K562 (cell line): ENCODE results near the gene DNAAF1. TPM values are rescaled to one million over a fixed set of nuclear protein-coding genes. Genes with fewer than 3 reads are reported as not detected.

ENCODE experiments used
- BRCA1 ChIP-seq, 2 experiments: fragments of 450-650 bp in 1 of 2; sonication (generic) in 1 of 2; formaldehyde crosslinking in 1 of 2; IDR thresholded peaks; 2 replicates each; pipeline versions ENCODE4 v1.5.0 to v1.6.1; 2017 to 2020; ENCODE audit warnings: mild to moderate bottlenecking in 1 of 2, missing genetic modification reagents in 1 of 2
- CBFA2T3 ChIP-seq: fragments of 450-650 bp; IDR thresholded peaks from 2 replicates; pipeline ENCODE4 v1.6.1; 2017
- CREBBP ChIP-seq: IDR thresholded peaks from one replicate; pipeline ENCODE4 v1.6.1; 2012; ENCODE audit warnings: low read depth, mild to moderate bottlenecking, control low read depth, inconsistent platforms, low read length
- E4F1 ChIP-seq: fragments of 250-450 bp; sonication (Bioruptor Pico); IDR thresholded peaks from 2 replicates; pipeline ENCODE4 v1.5.0; 2021; ENCODE audit warnings: mild to moderate bottlenecking, borderline replicate concordance
- GTF2F1 ChIP-seq: IDR thresholded peaks from 2 replicates; pipeline ENCODE4 v1.6.1; 2011; ENCODE audit warnings: low read depth, low read length, improper control_type of control experiment
- JUN ChIP-seq, 2 experiments: sonication (generic) in 1 of 2; formaldehyde crosslinking in 1 of 2; IDR thresholded peaks; 2 replicates each; pipeline versions ENCODE4 v1.6.1 to v1.8.0; 2012 to 2022; ENCODE audit warnings: borderline replicate concordance in 2 of 2, mild to moderate bottlenecking in 2 of 2, improper control_type of control experiment in 1 of 2, low read depth in 1 of 2, low read length in 1 of 2, missing genetic modification reagents in 1 of 2
- RHOXF2B ChIP-seq: fragments of 250-450 bp; sonication (Bioruptor Pico); conservative IDR thresholded peaks from 2 replicates; pipeline ENCODE4 v1.5.1; 2021
- SRSF9 ChIP-seq: fragments of 200-400 bp; formaldehyde crosslinking; IDR thresholded peaks from 2 replicates; pipeline ENCODE4 v1.6.1; 2017; ENCODE audit warnings: low read depth, low read length, borderline replicate concordance
- TCF3 ChIP-seq: sonication (generic); formaldehyde crosslinking; IDR thresholded peaks from 2 replicates; pipeline ENCODE4 v1.4.0; 2020; ENCODE audit warnings: mild to moderate bottlenecking, missing genetic modification reagents
- ZNF407 ChIP-seq: fragments of 450-650 bp; IDR thresholded peaks from 2 replicates; pipeline ENCODE4 v1.6.1; 2016; ENCODE audit warnings: low read depth
- ZNF512 ChIP-seq: IDR thresholded peaks from 2 replicates; pipeline ENCODE4 v1.6.1; 2016; ENCODE audit warnings: missing genetic modification characterization, missing compliant biosample characterization
- ZNF644 ChIP-seq: fragments of 200-800 bp; sonication (Bioruptor generic); IDR thresholded peaks from 2 replicates; pipeline ENCODE4 v1.6.1; 2016; ENCODE audit warnings: low read depth, missing genetic modification characterization, missing compliant biosample characterization
- polyA plus RNA-seq, 8 experiments: library from polyadenylated mRNA; depleted of rRNA in 4 of 8; stranded (reverse) in 5 of 8; unstranded in 3 of 8; fragments of >200 nt; fragmentation: Nextera tagmentation in 2 of 8; fragmentation: Illumina TruSeq in 1 of 8; extraction: Ambion mirVana in 2 of 8; extraction: Trizol in 1 of 8; gene quantifications; 2 replicates each; pipeline versions ENCODE4 v1.2.1 to v1.2.3, GENCODE V29; 2011 to 2014; ENCODE audit warnings: inconsistent platforms in 1 of 8, missing spikeins in 1 of 8
- total RNA-seq, 7 experiments: library from RNA; depleted of rRNA in 6 of 7; stranded (reverse); fragments of >200 nt in 6 of 7; fragmentation: Illumina TruSeq in 2 of 7; extraction: Trizol in 2 of 7; gene quantifications; 2 replicates each; pipeline versions ENCODE4 v1.2.1 to v1.2.3, GENCODE V29; 2011 to 2021; ENCODE audit warnings: low replicate concordance in 1 of 7
- TF ChIP-seq, protein P1 (sequence below): fragments of 200-400 bp; formaldehyde crosslinking; IDR thresholded peaks from 2 replicates; pipeline ENCODE4 v1.6.1; 2017; ENCODE audit warnings: mild to moderate bottlenecking, low read depth, low read length, moderate library complexity

DNAAF1 gene
- total and polyA plus RNA-seq, 9 of the 15 experiments (the other 6 are each of a cell fraction or from before 2014, with no cell fraction given), result 0.01 TPM; not detected in 8

DNA sequence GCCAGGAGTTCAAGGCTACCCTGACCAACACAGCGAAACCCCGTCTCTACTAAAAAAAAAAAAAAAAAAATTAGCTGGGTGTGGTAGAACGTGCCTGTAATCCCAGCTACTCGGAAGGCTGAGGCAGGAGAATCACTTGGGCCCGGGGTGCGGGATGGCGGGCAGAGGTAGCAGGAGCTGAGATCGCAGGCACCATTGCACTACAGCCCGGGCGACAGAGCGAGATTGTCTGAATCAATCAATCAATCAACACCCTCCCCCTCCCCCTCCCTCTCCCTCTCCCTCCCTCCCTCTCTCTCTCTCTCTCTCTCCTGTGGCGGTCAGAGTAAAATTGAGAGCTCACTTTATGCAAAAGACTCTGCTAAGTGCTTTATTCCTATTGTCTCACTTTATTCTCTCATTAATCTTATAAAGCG is 1.3 kb upstream of the DNAAF1 start (continued):
- 0 out of 2 replicates have a peak, but pooled peaks have one; percentile 17 for TF ChIP-seq ZNF407
- no peak for TF ChIP-seq SRSF9
- no peak for TF ChIP-seq JUN (IDR thresholded peaks at IDR 0.05; ENCODE audit: borderline replicate concordance, low read depth, low read length)
- TF ChIP-seq JUN (CRISPR knock-in tag; IDR thresholded peaks at IDR 0.05; ENCODE audit: borderline replicate concordance), result no peak
- TF ChIP-seq E4F1, result no peak
- TF ChIP-seq, protein P1, sequence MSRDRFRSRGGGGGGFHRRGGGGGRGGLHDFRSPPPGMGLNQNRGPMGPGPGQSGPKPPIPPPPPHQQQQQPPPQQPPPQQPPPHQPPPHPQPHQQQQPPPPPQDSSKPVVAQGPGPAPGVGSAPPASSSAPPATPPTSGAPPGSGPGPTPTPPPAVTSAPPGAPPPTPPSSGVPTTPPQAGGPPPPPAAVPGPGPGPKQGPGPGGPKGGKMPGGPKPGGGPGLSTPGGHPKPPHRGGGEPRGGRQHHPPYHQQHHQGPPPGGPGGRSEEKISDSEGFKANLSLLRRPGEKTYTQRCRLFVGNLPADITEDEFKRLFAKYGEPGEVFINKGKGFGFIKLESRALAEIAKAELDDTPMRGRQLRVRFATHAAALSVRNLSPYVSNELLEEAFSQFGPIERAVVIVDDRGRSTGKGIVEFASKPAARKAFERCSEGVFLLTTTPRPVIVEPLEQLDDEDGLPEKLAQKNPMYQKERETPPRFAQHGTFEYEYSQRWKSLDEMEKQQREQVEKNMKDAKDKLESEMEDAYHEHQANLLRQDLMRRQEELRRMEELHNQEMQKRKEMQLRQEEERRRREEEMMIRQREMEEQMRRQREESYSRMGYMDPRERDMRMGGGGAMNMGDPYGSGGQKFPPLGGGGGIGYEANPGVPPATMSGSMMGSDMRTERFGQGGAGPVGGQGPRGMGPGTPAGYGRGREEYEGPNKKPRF, result no peak
- TF ChIP-seq CREBBP, result no peak
- no peak for TF ChIP-seq ZNF644 (tag)
- TF ChIP-seq ZNF512 (tag), result no peak
- no peak; the same call in 1 of the 2 replicates for TF ChIP-seq CBFA2T3
- no peak for TF ChIP-seq BRCA1 (IDR thresholded peaks at IDR 0.05)
- no peak for TF ChIP-seq BRCA1 (CRISPR knock-in tag; IDR thresholded peaks at IDR 0.05)
- no peak for TF ChIP-seq RHOXF2B
- no peak for TF ChIP-seq TCF3 (CRISPR knock-in tag)
- TF ChIP-seq GTF2F1, result no peak
